ENCODE measurements around the gene RBMS3.

Gene RBMS3

GRCh38 chr3:29576675-29577074 is 295.8 kb downstream of the RBMS3 start:
- no peak for DNase-seq (ENCODE audit: low spot score)

- DNase-seq (ENCODE audit: low spot score), result no peak
These were observed 296.4 kb downstream of the RBMS3 start for GRCh38 chr3:29577250-29577649.

GRCh38 chr3:29581311-29581710 is 300.4 kb downstream of the RBMS3 start:
- no peak for DNase-seq (ENCODE audit: low spot score)

GRCh38 chr3:29582273-29582672 is 301.4 kb downstream of the RBMS3 start:
- peak; percentile 47 for DNase-seq (ENCODE audit: low spot score)

DNA sequence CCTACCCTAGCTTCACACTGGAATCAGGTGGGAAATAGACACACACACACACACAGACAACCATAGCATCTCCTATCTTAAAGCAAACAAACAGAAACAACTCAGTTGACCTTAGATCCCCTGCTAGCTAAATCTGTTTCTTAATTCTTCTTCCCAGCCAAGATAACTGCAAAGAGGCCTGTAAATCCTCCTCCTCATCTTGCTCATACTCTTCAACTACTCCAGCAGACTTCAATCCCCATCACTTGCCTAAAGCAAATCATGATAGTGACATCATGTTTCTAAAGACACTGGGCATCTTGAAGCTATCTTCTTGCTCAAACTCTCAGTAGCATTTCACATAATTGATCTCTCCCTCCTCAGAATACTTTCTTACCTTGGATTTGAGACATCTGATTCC is 303.0 kb downstream of the RBMS3 start:
- no peak for DNase-seq (ENCODE audit: low spot score)

DNA sequence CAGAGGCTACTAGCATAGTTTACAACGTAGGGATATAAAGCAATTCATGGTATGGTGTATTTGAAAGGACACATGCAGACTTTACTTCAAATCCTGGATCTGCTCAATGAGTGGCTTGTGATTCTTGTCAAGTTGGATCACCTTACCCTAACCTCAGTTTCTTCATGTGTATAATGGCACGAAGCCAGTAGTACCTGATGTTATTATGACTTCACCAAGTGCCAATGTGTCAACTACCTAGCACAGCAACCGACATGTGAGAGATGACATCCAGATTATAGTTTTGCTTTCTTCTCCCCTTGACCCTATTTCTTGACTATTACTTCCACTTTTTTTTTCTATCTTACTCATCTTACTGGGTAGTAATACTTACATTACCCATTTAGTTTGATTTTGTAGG is 304.5 kb downstream of the RBMS3 start:
- no peak for DNase-seq (ENCODE audit: low spot score)

DNA sequence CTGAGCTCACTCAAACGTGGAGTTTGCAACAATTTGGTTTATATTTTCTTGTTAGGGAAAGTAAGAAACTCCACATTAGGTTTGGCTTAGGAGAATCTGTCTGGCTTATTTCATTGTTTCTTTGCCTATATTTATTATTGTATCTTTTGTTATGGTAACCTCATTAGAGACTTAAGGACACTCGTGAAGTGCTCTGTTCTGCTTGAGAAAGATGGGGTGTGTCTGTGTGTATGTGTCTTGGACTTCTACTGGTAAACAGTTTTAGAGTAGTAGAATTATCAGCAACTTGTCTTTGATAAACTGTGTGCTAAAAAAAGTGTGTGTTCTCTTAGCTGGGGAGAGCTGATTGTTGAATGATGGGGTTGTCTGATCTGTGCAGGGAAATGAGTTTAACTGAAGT is 306.5 kb downstream of the RBMS3 start:
- no peak for DNase-seq (ENCODE audit: low spot score)

DNA sequence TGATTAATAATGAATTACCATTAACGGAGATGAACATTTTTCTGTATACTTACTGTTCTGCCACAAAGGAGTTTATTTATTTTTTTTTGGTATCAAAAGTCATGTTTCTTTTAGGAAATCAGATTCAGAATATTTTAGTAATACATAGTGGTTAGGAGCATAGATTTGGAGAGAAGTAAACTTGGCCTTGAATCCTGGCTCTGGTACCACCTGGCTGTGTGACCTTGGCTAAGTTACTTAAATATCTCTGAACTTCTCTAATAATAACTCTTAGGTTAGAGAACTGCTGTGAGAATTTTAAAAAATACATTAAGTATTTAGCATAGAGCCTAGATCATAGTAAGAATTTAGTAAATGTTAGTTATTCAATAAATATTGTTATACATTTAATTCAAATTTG is 309.1 kb downstream of the RBMS3 start:
- DNase-seq (ENCODE audit: low spot score), result no peak

DNA sequence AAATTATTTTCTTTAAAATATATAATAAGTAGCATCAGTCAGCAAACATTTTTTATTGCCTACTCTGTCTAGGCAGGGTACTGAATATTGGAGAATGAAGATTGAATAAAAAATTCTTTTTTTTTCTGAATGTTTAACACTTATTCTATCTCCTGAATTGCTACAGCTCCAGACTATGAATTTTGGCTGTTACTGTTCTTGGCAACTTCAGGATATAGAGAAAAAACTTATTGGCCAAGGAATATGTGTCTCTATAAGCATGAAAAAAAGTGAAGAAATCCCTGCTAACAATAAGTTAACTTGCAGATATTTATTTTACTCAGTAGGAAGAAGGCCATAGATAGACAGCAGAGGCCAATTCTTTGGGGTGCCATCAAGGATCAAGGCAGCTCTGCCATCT is 309.6 kb downstream of the RBMS3 start:
- no peak for DNase-seq (ENCODE audit: low spot score)

DNA sequence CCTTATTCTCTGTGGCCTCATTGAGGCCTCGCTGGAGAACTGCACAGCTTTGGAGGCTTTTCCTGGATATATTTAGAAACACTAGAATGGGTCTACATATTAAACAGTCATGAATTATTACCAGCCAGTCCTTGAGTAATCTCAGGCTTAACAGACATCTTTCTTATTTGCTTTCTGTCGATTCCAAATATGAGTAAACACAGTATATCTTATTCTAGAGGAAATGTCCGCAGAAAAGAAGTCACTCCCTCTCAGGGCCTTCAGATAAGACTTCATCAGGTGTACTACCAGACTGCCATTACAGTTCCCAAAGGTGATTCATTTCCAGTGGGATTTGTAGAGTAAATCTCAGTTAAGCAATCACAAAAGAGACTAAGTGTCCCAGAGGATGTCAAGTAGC is 310.7 kb downstream of the RBMS3 start:
- no peak for DNase-seq (ENCODE audit: low spot score)

- no peak for DNase-seq (ENCODE audit: low spot score)
These were observed 312.9 kb downstream of the RBMS3 start for GRCh38 chr3:29593802-29594201.

DNA sequence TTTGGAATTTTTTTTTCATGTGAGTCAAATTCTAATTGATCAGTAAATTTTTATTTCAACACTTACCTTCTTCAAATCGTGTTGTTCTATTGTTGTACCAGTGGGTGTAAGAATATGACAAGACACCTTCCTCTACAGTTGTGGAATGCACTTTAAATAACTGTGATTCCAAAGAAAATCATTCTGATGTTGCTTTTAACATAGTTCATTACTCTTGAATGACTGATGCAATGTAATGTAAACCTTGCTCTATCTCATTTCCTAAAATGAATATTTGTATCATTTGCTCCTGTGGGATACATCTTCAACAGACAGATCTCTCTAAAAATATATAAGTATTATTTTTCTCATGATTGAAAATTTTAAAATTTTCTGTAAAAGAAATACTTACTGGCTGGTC is 313.4 kb downstream of the RBMS3 start:
- no peak for DNase-seq (ENCODE audit: low spot score)

GRCh38 chr3:29597376-29598008 is 316.6 kb downstream of the RBMS3 start:
- DNase-seq (ENCODE audit: low spot score), result no peak

DNA sequence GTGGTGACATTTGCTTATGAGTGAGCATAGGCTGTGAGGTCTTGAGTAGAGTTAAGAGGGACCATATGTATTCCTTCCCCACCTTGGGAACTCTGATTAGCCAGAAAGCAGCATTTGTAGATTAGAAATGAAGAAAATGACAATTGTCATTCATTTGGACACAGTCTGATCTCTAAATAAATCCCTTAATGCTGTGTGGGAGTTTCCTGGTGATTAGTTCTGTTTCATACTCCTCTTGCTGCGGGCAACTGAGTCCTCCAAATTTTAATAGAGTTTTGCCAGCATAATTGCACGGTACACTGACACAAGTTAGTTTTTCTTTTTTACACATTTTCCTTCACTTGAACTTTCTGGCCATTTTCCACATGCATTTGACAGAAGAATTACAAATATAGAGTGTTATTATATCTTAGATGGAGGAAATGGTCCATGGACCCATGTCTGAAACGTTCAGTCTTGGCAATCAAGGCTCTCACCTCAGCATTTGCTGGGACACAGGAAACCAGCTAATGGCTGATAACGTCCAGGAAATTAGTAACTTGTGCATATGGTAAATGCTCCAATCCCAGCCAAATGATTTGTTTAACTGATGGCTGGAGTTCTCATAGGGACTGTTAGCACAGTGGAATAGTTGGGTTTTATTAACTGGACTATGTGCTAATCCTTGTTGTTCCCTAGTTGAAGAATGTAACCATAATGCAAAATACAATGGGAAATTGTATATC is 321.2 kb downstream of the RBMS3 start:
- no peak for DNase-seq (ENCODE audit: low spot score)

DNA sequence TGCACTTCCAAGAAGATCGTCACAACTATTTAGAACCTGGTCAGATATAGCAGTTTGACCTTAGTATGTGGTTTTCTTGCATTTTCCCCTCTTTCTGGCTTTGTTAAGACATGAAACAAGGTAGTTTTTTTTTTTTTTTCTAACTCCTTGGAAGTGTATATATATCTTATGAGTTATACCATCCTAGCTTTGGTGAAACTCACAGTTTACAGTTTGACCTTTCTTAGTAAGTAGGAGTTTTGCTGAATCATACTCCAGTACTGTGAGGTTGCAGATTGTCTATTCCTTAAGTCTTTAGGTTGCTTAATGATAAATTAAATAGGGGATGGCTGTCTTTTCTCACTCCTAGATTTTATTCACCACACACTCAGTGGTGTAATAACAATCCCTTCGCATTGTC is 325.0 kb downstream of the RBMS3 start:
- no peak for DNase-seq (ENCODE audit: low spot score)

- DNase-seq (ENCODE audit: low spot score), result no peak
These were observed 325.5 kb downstream of the RBMS3 start for GRCh38 chr3:29606416-29606815.

DNA sequence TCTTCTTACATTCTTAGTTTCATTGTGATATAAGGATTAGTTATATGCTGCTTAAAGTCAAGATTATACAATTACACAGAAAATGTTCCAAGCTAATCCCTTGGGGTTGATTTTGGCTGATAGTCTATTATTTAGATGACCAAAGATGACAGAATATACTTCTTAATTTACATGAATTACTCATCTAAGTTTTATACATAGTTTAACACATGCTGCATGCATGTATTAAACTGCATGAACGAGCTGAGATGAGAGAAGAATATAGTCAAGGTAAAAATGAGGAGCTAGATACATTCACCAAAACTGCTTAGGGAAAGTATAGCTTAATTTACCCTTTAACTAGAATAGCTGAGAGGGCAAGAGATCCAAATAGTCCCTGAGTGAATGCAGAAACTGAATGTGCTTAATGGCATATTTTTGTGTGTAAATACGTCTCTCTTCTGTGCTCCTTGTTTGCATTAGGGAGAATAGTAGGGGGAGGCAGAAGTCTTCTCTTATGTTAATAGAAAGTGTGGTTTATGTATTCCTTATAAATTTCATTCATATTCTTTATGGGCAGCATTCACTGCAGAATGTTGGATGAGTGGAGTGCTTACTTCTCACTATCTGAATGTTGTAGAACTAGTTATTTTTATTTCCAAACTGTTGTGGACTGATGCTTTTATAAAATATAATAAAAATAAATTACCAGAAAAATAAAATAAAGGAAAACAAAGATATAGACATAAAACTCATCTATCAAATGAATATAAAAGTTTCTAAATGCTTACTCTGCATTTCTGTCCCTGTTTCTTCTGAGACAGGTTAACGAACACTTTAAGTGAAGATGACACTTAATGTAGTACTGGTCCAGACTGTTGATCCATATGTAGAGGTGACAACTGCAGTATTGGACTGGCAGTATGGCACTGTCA is 327.8 kb downstream of the RBMS3 start:
- DNase-seq (ENCODE audit: low spot score), result no peak

DNA sequence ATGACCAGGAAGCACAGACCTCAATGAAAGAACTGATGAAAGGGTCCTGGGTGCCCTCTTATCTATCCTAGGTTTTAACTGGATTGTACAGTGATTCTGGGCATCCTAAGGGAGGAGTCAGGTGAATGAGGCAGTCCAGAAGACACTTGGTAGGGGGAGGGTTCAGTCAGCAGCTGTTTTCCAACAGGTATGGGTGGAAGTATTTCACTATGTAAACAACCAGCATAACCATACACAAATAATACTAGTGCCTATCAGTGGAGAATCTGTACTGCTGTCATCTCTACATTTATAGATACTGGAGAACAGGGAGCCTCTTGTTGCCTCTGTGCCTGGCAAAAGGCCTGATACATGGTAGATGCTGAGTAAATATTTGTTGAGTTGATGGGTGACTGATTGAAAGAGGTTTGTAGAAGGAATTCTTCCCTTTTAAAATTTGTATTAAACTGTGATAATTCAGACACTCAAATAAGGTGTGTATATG is 328.5 kb downstream of the RBMS3 start:
- no peak for DNase-seq (ENCODE audit: low spot score)

GRCh38 chr3:29610781-29611180 is 329.9 kb downstream of the RBMS3 start:
- DNase-seq (ENCODE audit: low spot score), result no peak

DNA sequence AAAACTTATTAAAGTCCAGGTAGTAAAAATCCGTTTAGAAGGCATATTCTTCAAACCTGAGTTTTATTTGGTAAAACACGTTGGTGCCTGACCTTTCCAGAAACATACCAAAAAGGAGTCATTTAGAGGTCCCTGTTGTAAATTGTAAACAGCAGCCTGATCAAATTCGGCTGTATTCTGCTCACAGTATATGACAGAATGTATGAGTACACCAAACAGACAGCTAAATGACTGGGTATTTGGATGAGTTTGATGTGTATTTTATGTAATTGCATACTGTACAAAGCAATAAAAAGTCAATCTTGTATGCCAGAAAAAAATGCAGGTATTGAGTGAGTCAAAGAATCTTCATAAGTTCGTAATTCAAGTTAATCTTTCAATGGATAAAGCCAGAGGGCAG is 330.4 kb downstream of the RBMS3 start:
- no peak for DNase-seq (ENCODE audit: low spot score)

DNA sequence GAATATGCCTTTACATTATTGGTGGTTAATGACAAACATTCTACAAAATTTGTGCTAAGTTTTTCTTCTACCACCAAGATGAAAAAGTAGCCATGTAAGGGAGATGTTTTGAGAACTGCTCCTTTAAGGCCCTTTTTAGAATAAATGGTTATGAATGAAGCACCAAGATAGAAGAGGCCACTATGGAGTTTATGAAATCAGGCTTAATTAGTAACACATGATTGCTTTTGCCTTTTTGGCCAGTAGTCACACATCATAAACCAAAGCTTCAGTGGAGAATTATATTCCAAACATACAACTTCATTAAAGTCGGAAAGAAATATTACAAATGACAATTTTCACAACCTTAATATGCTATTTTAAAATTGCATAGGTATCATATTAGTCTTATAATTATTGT is 331.7 kb downstream of the RBMS3 start:
- DNase-seq (ENCODE audit: low spot score), result no peak

- DNase-seq (ENCODE audit: low spot score), result no peak
These were observed 334.1 kb downstream of the RBMS3 start for GRCh38 chr3:29614954-29615353.

All from putamen (tissue), 1 donor.